ENCODE data around the gene GPR153. TPM values are rescaled to one million over a fixed set of nuclear protein-coding genes. Genes with fewer than 3 reads are reported as not detected.

GPR153 gene
- total and polyA plus RNA-seq, 8 donors = 0.19 to 5.1 (median 0.93) TPM

GRCh38 chr1:6299557-6300165, 38.8 kb upstream of the GPR153 start:
- no peak overlapping the region for H3K4me3 ChIP-seq
- TF ChIP-seq CTCF (IDR thresholded peaks at IDR 0.05) = no peak
- no peaks in the 10 kb centered on the region for H3K4me1 ChIP-seq
- DNase-seq (no peak), FAIRE-seq (no peak), ATAC-seq (no peak)
- H3K9me3 ChIP-seq = no peaks in the 10 kb centered on the region
- H3K27me3 ChIP-seq = no peaks in the 10 kb centered on the region
- H3K36me3 ChIP-seq = no peaks in the 10 kb centered on the region
- H3K27ac ChIP-seq = no peak overlapping the region
- 92 to 95% methylated on average over 15 of the region's 15 CpGs for WGBS, 2 donors
- intact Hi-C loops (cut with DNase I) = no loop called here

- TF ChIP-seq CTCF (IDR thresholded peaks at IDR 0.05) = no peak
- ATAC-seq (no peak), FAIRE-seq (no peak), DNase-seq (peak in 1 of 6 donors; percentile 25)
- no peaks in the 10 kb centered on the region for H3K4me1 ChIP-seq
- H3K27me3 ChIP-seq = no peaks in the 10 kb centered on the region
- H3K4me3 ChIP-seq = no peak overlapping the region
- WGBS, 2 donors = 91 to 94% methylated on average over 8 of the region's 8 CpGs
- H3K27ac ChIP-seq = no peak overlapping the region
- intact Hi-C loops (cut with DNase I) = no loop called here
- no peaks in the 10 kb centered on the region for H3K9me3 ChIP-seq
- no peaks in the 10 kb centered on the region for H3K36me3 ChIP-seq
These were observed 38.1 kb upstream of the GPR153 start for GRCh38 chr1:6298940-6299465.

GRCh38 chr1:6298530-6298929, 37.6 kb upstream of the GPR153 start:
- no peak for TF ChIP-seq CTCF (IDR thresholded peaks at IDR 0.05)
- DNase-seq (peak in 1 of 6 donors; percentile 14), FAIRE-seq (no peak), ATAC-seq (no peak)
- H3K27ac ChIP-seq = no peak overlapping the region
- WGBS, 2 donors = 94% methylated on average over 8 of the region's 8 CpGs
- H3K9me3 ChIP-seq = no peaks in the 10 kb centered on the region
- no peak overlapping the region for H3K4me3 ChIP-seq
- H3K4me1 ChIP-seq = no peaks in the 10 kb centered on the region
- H3K27me3 ChIP-seq = no peaks in the 10 kb centered on the region
- intact Hi-C loops (cut with DNase I) = no loop called here
- no peaks in the 10 kb centered on the region for H3K36me3 ChIP-seq

- Histone ChIP-seq H3K27ac (no peak overlapping the region), H3K27me3 (no peaks in the 10 kb centered on the region), H3K9me3 (no peaks in the 10 kb centered on the region), H3K36me3 (no peaks in the 10 kb centered on the region), H3K4me1 (no peaks in the 10 kb centered on the region), H3K4me3 (no peak overlapping the region)
- no peak for TF ChIP-seq CTCF (IDR thresholded peaks at IDR 0.05)
- intact Hi-C loops (cut with DNase I) = no loop called here
- no peak for FAIRE-seq
- no peak for ATAC-seq
- DNase-seq = no peak
- 84 to 92% methylated on average over 6 of the region's 6 CpGs for WGBS, 2 donors
These were observed 35.0 kb upstream of the GPR153 start for GRCh38 chr1:6295910-6296309.

- no peak for TF ChIP-seq CTCF (IDR thresholded peaks at IDR 0.05)
- DNase-seq (no peak), FAIRE-seq (no peak), ATAC-seq (no peak)
- Histone ChIP-seq H3K4me3 (no peak overlapping the region), H3K27me3 (no peaks in the 10 kb centered on the region), H3K9me3 (no peaks in the 10 kb centered on the region), H3K4me1 (no peaks in the 10 kb centered on the region), H3K27ac (no peak overlapping the region), H3K36me3 (no peaks in the 10 kb centered on the region)
- 85 to 87% methylated on average over 23 of the region's 23 CpGs for WGBS, 2 donors
- intact Hi-C loops (cut with DNase I) = no loop called here
These were observed 34.1 kb upstream of the GPR153 start for GRCh38 chr1:6294890-6295556.
